IMR-90 (cell line): ENCODE data around the gene CCDC85B. TPM values are rescaled to one million over a fixed set of nuclear protein-coding genes. Genes with fewer than 3 reads are reported as not detected.

Experiments used
- ATAC-seq: fragments of 200-7000 bp; cut with Tn5 transposase; 2 replicates; pipeline ENCODE4 v1.9.1; 2020; ENCODE audit warnings: low read depth, mild to moderate bottlenecking, moderate library complexity
- BruUV-seq: library from RNA; stranded (reverse); fragments of 400-500 nt; replicated peaks from 2 replicates; lab custom pipeline; 2021; lab: Mats Ljungman, UMichigan
- CTCF ChIA-PET: fragments of 300-600 bp; formaldehyde crosslinking; extraction: SDS; loops from one replicate; lab custom pipeline; 2021; ENCODE audit warnings: antibody characterized with exemption; lab: Yijun Ruan, JAX
- POLR2A ChIA-PET: fragments of 300-600 bp; sonication (Branson Sonifier 250); formaldehyde crosslinking; loops from one replicate; lab custom pipeline; 2022; ENCODE audit warnings: antibody characterized with exemption; ENCODE audit not compliant: unreplicated experiment; lab: Charles Lee
- DNase-seq: peaks from one replicate; pipeline ENCODE4 v3.0.0; 2013
- H2AFZ ChIP-seq: replicated peaks from 2 replicates; pipeline ENCODE3; 2013; ENCODE audit warnings: low read length, mild to moderate bottlenecking; ENCODE audit not compliant: poor library complexity
- H2AK5ac ChIP-seq: 2 replicates; pipeline ENCODE4 v1.6.1; 2013; ENCODE audit warnings: low read depth, low read length, inconsistent platforms
- H2AK9ac ChIP-seq: replicated peaks from 2 replicates; pipeline ENCODE3; 2013; ENCODE audit warnings: mild to moderate bottlenecking, low read depth, low read length, moderate library complexity; ENCODE audit not compliant: poor library complexity
- H2BK120ac ChIP-seq: 2 replicates; pipeline ENCODE4 v1.6.1; 2013; ENCODE audit warnings: low read depth, low read length, inconsistent platforms
- H2BK15ac ChIP-seq: 3 replicates; pipeline ENCODE4 v1.6.1; 2013; ENCODE audit warnings: low read depth, low read length, inconsistent platforms
- H2BK20ac ChIP-seq: 2 replicates; pipeline ENCODE4 v1.6.1; 2013; ENCODE audit warnings: low read depth, mild to moderate bottlenecking, inconsistent platforms, low read length, moderate library complexity
- H2BK5ac ChIP-seq: 2 replicates; pipeline ENCODE4 v1.6.1; 2013; ENCODE audit warnings: mild to moderate bottlenecking, low read depth, low read length, inconsistent platforms; ENCODE audit not compliant: poor library complexity, severe bottlenecking
- H3K14ac ChIP-seq: replicated peaks from 2 replicates; pipeline ENCODE4 v1.6.1; 2013; ENCODE audit warnings: low read depth, low read length, inconsistent platforms
- H3K18ac ChIP-seq: 2 replicates; pipeline ENCODE4 v1.6.1; 2013; ENCODE audit warnings: low read depth, low read length, control low read depth
- H3K23ac ChIP-seq: 2 replicates; pipeline ENCODE4 v1.6.1; 2013; ENCODE audit warnings: low read depth, low read length, inconsistent platforms
- H3K27ac ChIP-seq: 2 replicates; pipeline ENCODE4 v1.5.1; 2013; ENCODE audit warnings: mild to moderate bottlenecking, control low read depth, low read length; ENCODE audit not compliant: insufficient read depth
- H3K27me3 ChIP-seq: 2 replicates; pipeline ENCODE4 v1.6.1; 2013; ENCODE audit warnings: low read length; ENCODE audit not compliant: control insufficient read depth, insufficient read depth
- H3K36me3 ChIP-seq: 2 replicates; pipeline ENCODE4 v1.6.1; 2013; ENCODE audit warnings: low read length, mixed read lengths; ENCODE audit not compliant: control insufficient read depth, insufficient read depth
- H3K4ac ChIP-seq: 2 replicates; pipeline ENCODE4 v1.6.1; 2013; ENCODE audit warnings: low read depth, low read length, inconsistent platforms
- H3K4me1 ChIP-seq: 2 replicates; pipeline ENCODE4 v1.6.1; 2013; ENCODE audit warnings: low read length, mixed read lengths; ENCODE audit not compliant: control insufficient read depth, insufficient read depth
- H3K4me2 ChIP-seq: 2 replicates; pipeline ENCODE4 v1.6.1; 2013; ENCODE audit warnings: low read depth, mild to moderate bottlenecking, control low read depth, low read length, moderate library complexity
- H3K4me3 ChIP-seq: 2 replicates; pipeline ENCODE4 v1.5.1; 2013; ENCODE audit warnings: low read depth, mild to moderate bottlenecking, control low read depth, low read length, moderate library complexity; ENCODE audit not compliant: insufficient read depth
- H3K56ac ChIP-seq: 2 replicates; pipeline ENCODE4 v1.6.1; 2013; ENCODE audit warnings: low read length, inconsistent platforms; ENCODE audit not compliant: insufficient read depth; ENCODE audit errors: extremely low read depth
- H3K79me1 ChIP-seq, 2 experiments: 2 replicates each; pipeline ENCODE4 v1.6.1; 2013; ENCODE audit warnings: low read length in 2 of 2, inconsistent platforms in 1 of 2, low read depth in 1 of 2
- H3K9ac ChIP-seq: 2 replicates; pipeline ENCODE4 v1.6.1; 2013; ENCODE audit warnings: low read depth, low read length, control low read depth
- H3K9me1 ChIP-seq: 2 replicates; pipeline ENCODE4 v1.6.1; 2013; ENCODE audit warnings: low read length, inconsistent platforms; ENCODE audit not compliant: insufficient read depth
- H3K9me3 ChIP-seq: 2 replicates; pipeline ENCODE4 v1.6.1; 2013; ENCODE audit warnings: low read length; ENCODE audit not compliant: control insufficient read depth, insufficient read depth
- H4K20me1 ChIP-seq: 2 replicates; pipeline ENCODE4 v1.6.1; 2013; ENCODE audit warnings: low read length, inconsistent platforms; ENCODE audit not compliant: insufficient read depth
- H4K5ac ChIP-seq: 2 replicates; pipeline ENCODE4 v1.6.1; 2013; ENCODE audit warnings: mild to moderate bottlenecking, low read depth, low read length, control low read depth
- H4K8ac ChIP-seq, 2 experiments: 2 replicates each; pipeline ENCODE4 v1.6.1; 2013; ENCODE audit warnings: low read depth in 2 of 2, low read length in 2 of 2, control low read depth in 1 of 2, inconsistent platforms in 1 of 2
- H4K91ac ChIP-seq: 2 replicates; pipeline ENCODE4 v1.6.1; 2013; ENCODE audit warnings: low read depth, low read length, inconsistent platforms; ENCODE audit not compliant: insufficient read depth
- BHLHE40 ChIP-seq: fragments of 150-350 bp; IDR thresholded peaks from 2 replicates; pipeline ENCODE4 v1.6.1; 2016; ENCODE audit warnings: mild to moderate bottlenecking, low read depth, low read length
- CTCF ChIP-seq: conservative IDR thresholded peaks from 2 replicates; pipeline ENCODE4 v1.5.1; 2012; ENCODE audit warnings: mild to moderate bottlenecking, low read depth, low read length, improper control_type of control experiment
- FOS ChIP-seq: fragments of 150-350 bp; IDR thresholded peaks from 2 replicates; pipeline ENCODE4 v1.6.1; 2016; ENCODE audit warnings: low read depth, low read length
- MXI1 ChIP-seq: IDR thresholded peaks from 2 replicates; pipeline ENCODE4 v1.6.1; 2012; ENCODE audit warnings: low read depth, mild to moderate bottlenecking, low read length, moderate library complexity, borderline replicate concordance
- RAD21 ChIP-seq: IDR thresholded peaks from 2 replicates; pipeline ENCODE4 v1.6.1; 2012; ENCODE audit warnings: low read length, improper control_type of control experiment
- RCOR1 ChIP-seq: IDR thresholded peaks from 2 replicates; pipeline ENCODE4 v1.6.1; 2012; ENCODE audit warnings: mild to moderate bottlenecking, low read length, improper control_type of control experiment; ENCODE audit not compliant: insufficient replicate concordance
- RFX5 ChIP-seq: IDR thresholded peaks from 2 replicates; pipeline ENCODE4 v1.8.0; 2012; ENCODE audit warnings: low read depth, mild to moderate bottlenecking, low read length, moderate library complexity
- SMC3 ChIP-seq: fragments of 150-350 bp; IDR thresholded peaks from 2 replicates; pipeline ENCODE4 v1.6.1; 2016; ENCODE audit warnings: low read depth, mild to moderate bottlenecking, antibody characterized with exemption, low read length, moderate library complexity
- WGBS, 2 experiments: methylation state at CpG; one replicate each; pipeline versions ENCODE4 v1.1.5 to v1.1.7; 2013; ENCODE audit warnings: missing lambda C conversion rate in 2 of 2; ENCODE audit not compliant: insufficient read length in 1 of 2; ENCODE audit errors: extremely low coverage in 2 of 2; 5-methylcytosine and 5-hydroxymethylcytosine counted together
- dilution Hi-C: fragments of 300-500 bp; cut with HindIII; formaldehyde crosslinking; loops from one replicate; pipeline ENCODE4 v1.14.3; 2018; ENCODE audit warnings: low sequenced_read_pairs; ENCODE audit not compliant: unreplicated experiment
- in situ Hi-C: fragments of 300-500 bp; cut with MboI; formaldehyde crosslinking; loops from 3 replicates; pipeline ENCODE4 v1.14.3; 2019; ENCODE audit warnings: low sequenced_read_pairs, inconsistent platforms, mixed read lengths
- intact Hi-C: fragments of 100-400 bp; cut with micrococcal nuclease; formaldehyde crosslinking; loops from 2 replicates; pipeline ENCODE4 v1.10.0; 2022
- polyA plus RNA-seq, 3 experiments: library from polyadenylated mRNA; depleted of rRNA; stranded (reverse); fragments of >200 nt; gene quantifications; 2 replicates each; pipeline ENCODE4 v1.2.3, GENCODE V29; 2012; ENCODE audit warnings: low replicate concordance in 1 of 3
- total RNA-seq: library from RNA; depleted of rRNA; stranded (reverse); fragments of >200 nt; gene quantifications from 2 replicates; pipeline ENCODE4 v1.2.3, GENCODE V29; 2012

CCDC85B gene
- total and polyA plus RNA-seq, 2 of the 4 experiments (the other 2 are of a cell fraction), result 17.6 to 35.4 TPM

GRCh38 chr11:65887723-65888162 lies 2.7 kb upstream of the CCDC85B start:
- Histone ChIP-seq H2BK5ac (peak overlapping the region; percentile 27), H3K4ac (peak overlapping the region; percentile 98), H3K9me3 (no peaks in the 10 kb centered on the region), H2AFZ (peak overlapping the region; percentile 99), H3K27me3 (no peaks in the 10 kb centered on the region), H2BK15ac (no peak overlapping the region; the same call in 2 of the 3 replicates), H3K18ac (no peak overlapping the region), H3K9ac (peak overlapping the region; percentile 78), H2AK5ac (peak overlapping the region; percentile 90), H2BK120ac (peak overlapping the region; percentile 11), H3K56ac (0 out of 2 replicates have a peak overlapping the region, but pooled peaks have one; percentile 4), H3K4me2 (peak overlapping the region; percentile 91), H3K14ac (peak overlapping the region; percentile 99), H3K9me1 (no peaks in the 10 kb centered on the region), H3K23ac (peak overlapping the region; percentile 99), H4K8ac (peak overlapping the region; percentile 74 to 98; a peak in 3 of 4 replicates), H3K27ac (peak overlapping the region; percentile 85), H2AK9ac (peak overlapping the region; percentile 98), H3K36me3 (peaks cover 44% of the 10 kb centered on the region), H4K20me1 (peaks cover 44% of the 10 kb centered on the region), H2BK20ac (no peak overlapping the region), H4K5ac (peak overlapping the region; percentile 3; the same call in 1 of the 2 replicates), H3K79me1 (peaks cover 9 to 71% of the 10 kb centered on the region in 2 experiments), H3K4me1 (peaks cover 13% of the 10 kb centered on the region), H4K91ac (peak overlapping the region; percentile 49), H3K4me3 (peak overlapping the region; percentile 81)
- POLR2A ChIA-PET, result interaction anchor here (0.5 to 4.4 kb wide), 8 partner anchors 9 to 1109 kb away, joined by 3 to 20 read pairs (median 6); partner anchors contain the start of genes FOSL1 and SF1
- peak; percentile 63 for DNase-seq
- TF ChIP-seq CTCF, result no peak
- TF ChIP-seq SMC3, result no peak
- no peak for TF ChIP-seq RCOR1
- TF ChIP-seq MXI1, result peak; percentile 71; the same call in 1 of the 2 replicates
- no peak for TF ChIP-seq BHLHE40
- 0 out of 2 replicates have a peak, but pooled peaks have one; percentile 10 for TF ChIP-seq RFX5
- TF ChIP-seq FOS, result no peak
- TF ChIP-seq RAD21, result no peak
- 0% methylated on average over 7 of the region's 23 CpGs; no CpG with 5 or more reads in 1 of the 2 experiments for WGBS, 2 experiments
- BruUV-seq, result TSS peak; percentile 4
- CTCF ChIA-PET, result interaction anchor here (0.7 to 2.1 kb wide), 16 partner anchors 9 to 176 kb away, joined by 3 to 8 read pairs (median 4); partner anchors contain the start of genes EFEMP2, FOSL1, KAT5 and MUS81
- no peak; the same call in 1 of the 2 replicates for ATAC-seq
- dilution Hi-C loops (no loop called here), in situ Hi-C loops (no loop called here), intact Hi-C loops (loop anchor here (1.0 to 2.0 kb wide), 4 partner anchors 30 to 102 kb away; partner anchors contain the start of gene SART1)
